ENCODE measurements around the gene IGSF23.

The IGSF23 gene

GRCh38 chr19:44644402-44645016, 31.1 kb downstream of the IGSF23 start:
- peak overlapping the region; percentile 67 to 96 for H3K4me3 ChIP-seq (ENCODE audit: low read depth in 1 of 2, low read length in 2 of 2)
- H3K4me1 ChIP-seq (ENCODE audit: insufficient read depth, low read length) = peaks cover 13% of the 10 kb centered on the region
- no peaks in the 10 kb centered on the region for H3K9me3 ChIP-seq (ENCODE audit: low read length)
- peak overlapping the region; percentile 44 for H3K9ac ChIP-seq (ENCODE audit: low read length)
- H3K36me3 ChIP-seq (ENCODE audit: insufficient read depth, low read length) = peaks cover 6% of the 10 kb centered on the region
- H3K27me3 ChIP-seq (ENCODE audit: control insufficient read depth in 1 of 2, insufficient read depth in 2 of 2, low read length in 2 of 2) = no peaks in the 10 kb centered on the region
- peak overlapping the region; percentile 78 for H3K27ac ChIP-seq (ENCODE audit: low read depth, low read length)

GRCh38 chr19:44645407-44646048, 32.2 kb downstream of the IGSF23 start:
- H3K4me3 ChIP-seq (ENCODE audit: low read depth in 1 of 2, low read length in 2 of 2) = no peak overlapping the region
- peaks cover 15% of the 10 kb centered on the region for H3K36me3 ChIP-seq (ENCODE audit: insufficient read depth, low read length)
- H3K27me3 ChIP-seq (ENCODE audit: control insufficient read depth in 1 of 2, insufficient read depth in 2 of 2, low read length in 2 of 2) = no peaks in the 10 kb centered on the region
- no peaks in the 10 kb centered on the region for H3K9me3 ChIP-seq (ENCODE audit: low read length)
- H3K4me1 ChIP-seq (ENCODE audit: insufficient read depth, low read length) = peaks cover 13% of the 10 kb centered on the region
- no peak overlapping the region for H3K9ac ChIP-seq (ENCODE audit: low read length)
- no peak overlapping the region for H3K27ac ChIP-seq (ENCODE audit: low read depth, low read length)

- Histone ChIP-seq H3K27ac (ENCODE audit: low read depth, low read length) (no peak overlapping the region), H3K4me3 (ENCODE audit: low read depth in 1 of 2, low read length in 2 of 2) (no peak overlapping the region), H3K4me1 (ENCODE audit: insufficient read depth, low read length) (peaks cover 13% of the 10 kb centered on the region)
Observed at GRCh38 chr19:44646049-44646416, 32.7 kb downstream of the IGSF23 start.

GRCh38 chr19:44647144-44647543, 33.8 kb downstream of the IGSF23 start:
- Histone ChIP-seq H3K27me3 (ENCODE audit: control insufficient read depth in 1 of 2, insufficient read depth in 2 of 2, low read length in 2 of 2) (no peaks in the 10 kb centered on the region), H3K4me1 (ENCODE audit: insufficient read depth, low read length) (peaks cover 13% of the 10 kb centered on the region), H3K4me3 (ENCODE audit: low read depth in 1 of 2, low read length in 2 of 2) (no peak overlapping the region), H3K36me3 (ENCODE audit: insufficient read depth, low read length) (peaks cover 28% of the 10 kb centered on the region), H3K9me3 (ENCODE audit: low read length) (no peaks in the 10 kb centered on the region), H3K27ac (ENCODE audit: low read depth, low read length) (no peak overlapping the region), H3K9ac (ENCODE audit: low read length) (no peak overlapping the region)

More at GRCh38 chr19:44646049-44646416, 32.7 kb downstream of the IGSF23 start:
- H3K9ac ChIP-seq (ENCODE audit: low read length) = no peak overlapping the region
- no peaks in the 10 kb centered on the region for H3K27me3 ChIP-seq (ENCODE audit: control insufficient read depth in 1 of 2, insufficient read depth in 2 of 2, low read length in 2 of 2)
- H3K36me3 ChIP-seq (ENCODE audit: insufficient read depth, low read length) = peaks cover 20% of the 10 kb centered on the region
- H3K9me3 ChIP-seq (ENCODE audit: low read length) = no peaks in the 10 kb centered on the region

- H3K27me3 ChIP-seq (ENCODE audit: control insufficient read depth in 1 of 2, insufficient read depth in 2 of 2, low read length in 2 of 2) = no peaks in the 10 kb centered on the region
- no peak overlapping the region for H3K27ac ChIP-seq (ENCODE audit: low read depth, low read length)
- H3K36me3 ChIP-seq (ENCODE audit: insufficient read depth, low read length) = peaks cover 38% of the 10 kb centered on the region
- no peak overlapping the region for H3K4me3 ChIP-seq (ENCODE audit: low read depth in 1 of 2, low read length in 2 of 2)
- no peak overlapping the region for H3K9ac ChIP-seq (ENCODE audit: low read length)
- peaks cover 10% of the 10 kb centered on the region for H3K4me1 ChIP-seq (ENCODE audit: insufficient read depth, low read length)
- H3K9me3 ChIP-seq (ENCODE audit: low read length) = no peaks in the 10 kb centered on the region
Observed at GRCh38 chr19:44648631-44649251, 35.4 kb downstream of the IGSF23 start.

DNA sequence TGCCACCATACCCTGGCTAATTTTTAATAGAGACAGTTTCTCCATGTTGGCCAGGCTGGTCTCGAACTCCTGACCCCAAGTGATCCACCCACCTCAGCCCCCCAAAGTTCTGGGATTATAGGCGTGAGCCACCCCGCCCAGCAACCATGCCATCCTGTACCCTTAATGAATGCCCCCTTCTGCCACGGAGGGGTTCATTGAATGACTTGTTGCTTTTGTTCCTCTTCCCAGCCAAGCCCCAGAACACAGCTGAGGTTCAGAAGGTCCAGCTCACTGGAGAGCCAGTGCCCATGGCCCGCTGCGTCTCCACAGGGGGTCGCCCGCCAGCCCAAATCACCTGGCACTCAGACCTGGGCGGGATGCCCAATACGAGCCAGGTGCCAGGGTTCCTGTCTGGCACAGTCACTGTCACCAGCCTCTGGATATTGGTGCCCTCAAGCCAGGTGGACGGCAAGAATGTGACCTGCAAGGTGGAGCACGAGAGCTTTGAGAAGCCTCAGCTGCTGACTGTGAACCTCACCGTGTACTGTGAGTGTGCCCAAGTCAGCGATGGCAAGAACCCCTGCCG, 36.3 kb downstream of the IGSF23 start:
- H3K4me1 ChIP-seq (ENCODE audit: insufficient read depth, low read length) = peaks cover 10% of the 10 kb centered on the region
- H3K36me3 ChIP-seq (ENCODE audit: insufficient read depth, low read length) = peaks cover 44% of the 10 kb centered on the region
- H3K9ac ChIP-seq (ENCODE audit: low read length) = no peak overlapping the region
- no peaks in the 10 kb centered on the region for H3K9me3 ChIP-seq (ENCODE audit: low read length)
- no peak overlapping the region for H3K27ac ChIP-seq (ENCODE audit: low read depth, low read length)
- no peaks in the 10 kb centered on the region for H3K27me3 ChIP-seq (ENCODE audit: control insufficient read depth in 1 of 2, insufficient read depth in 2 of 2, low read length in 2 of 2)
- no peak overlapping the region for H3K4me3 ChIP-seq (ENCODE audit: low read depth in 1 of 2, low read length in 2 of 2)

GRCh38 chr19:44653343-44653742, 40.0 kb downstream of the IGSF23 start:
- Histone ChIP-seq H3K9ac (ENCODE audit: low read length) (no peak overlapping the region), H3K27me3 (ENCODE audit: control insufficient read depth in 1 of 2, insufficient read depth in 2 of 2, low read length in 2 of 2) (no peaks in the 10 kb centered on the region), H3K36me3 (ENCODE audit: insufficient read depth, low read length) (peaks cover 48% of the 10 kb centered on the region), H3K4me3 (ENCODE audit: low read depth in 1 of 2, low read length in 2 of 2) (no peak overlapping the region), H3K9me3 (ENCODE audit: low read length) (no peaks in the 10 kb centered on the region), H3K27ac (ENCODE audit: low read depth, low read length) (no peak overlapping the region), H3K4me1 (ENCODE audit: insufficient read depth, low read length) (peaks cover 4% of the 10 kb centered on the region)

- H3K9me3 ChIP-seq (ENCODE audit: low read length) = no peaks in the 10 kb centered on the region
- H3K27ac ChIP-seq (ENCODE audit: low read depth, low read length) = no peak overlapping the region
- H3K9ac ChIP-seq (ENCODE audit: low read length) = no peak overlapping the region
- H3K4me1 ChIP-seq (ENCODE audit: insufficient read depth, low read length) = no peaks in the 10 kb centered on the region
- H3K27me3 ChIP-seq (ENCODE audit: control insufficient read depth in 1 of 2, insufficient read depth in 2 of 2, low read length in 2 of 2) = no peaks in the 10 kb centered on the region
- H3K36me3 ChIP-seq (ENCODE audit: insufficient read depth, low read length) = peaks cover 56% of the 10 kb centered on the region
- H3K4me3 ChIP-seq (ENCODE audit: low read depth in 1 of 2, low read length in 2 of 2) = no peak overlapping the region
Observed at GRCh38 chr19:44653977-44654774, 40.8 kb downstream of the IGSF23 start.

DNA sequence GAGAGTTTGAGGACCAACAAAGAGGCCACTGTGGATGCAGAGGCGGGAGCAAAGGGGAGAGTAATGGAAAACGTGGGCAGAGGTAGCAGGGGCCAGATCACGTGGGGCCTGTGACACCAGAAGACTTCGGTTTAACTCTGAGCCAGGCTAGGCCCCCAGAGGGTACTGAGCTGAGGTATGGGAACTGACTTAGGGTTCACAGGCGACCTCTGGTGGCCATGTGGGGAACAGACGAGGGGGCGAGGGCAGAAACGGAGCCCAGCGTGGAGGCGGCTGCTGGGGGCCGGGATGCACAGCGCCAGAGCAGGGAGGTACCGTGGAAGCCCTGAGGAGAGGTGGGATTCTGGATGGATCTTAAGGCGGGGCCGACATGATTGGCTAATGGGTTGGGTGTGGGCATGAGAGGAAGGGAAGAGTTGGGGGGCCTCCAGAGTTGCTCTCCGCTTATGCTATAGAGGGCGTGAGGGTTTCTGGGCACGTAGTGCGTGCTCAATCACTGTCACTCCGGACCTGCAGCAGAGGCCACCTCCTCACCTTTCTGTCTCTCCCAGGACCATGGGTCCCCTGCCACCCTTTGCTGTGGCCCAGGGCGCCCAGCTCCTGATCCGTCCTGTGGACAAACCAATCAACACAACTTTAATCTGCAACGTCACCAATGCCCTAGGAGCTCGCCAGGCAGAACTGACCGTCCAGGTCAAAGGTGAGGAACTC, 44.0 kb downstream of the IGSF23 start:
- H3K9ac ChIP-seq (ENCODE audit: low read length) = no peak overlapping the region
- no peaks in the 10 kb centered on the region for H3K27me3 ChIP-seq (ENCODE audit: control insufficient read depth in 1 of 2, insufficient read depth in 2 of 2, low read length in 2 of 2)
- H3K4me1 ChIP-seq (ENCODE audit: insufficient read depth, low read length) = no peaks in the 10 kb centered on the region
- H3K4me3 ChIP-seq (ENCODE audit: low read depth in 1 of 2, low read length in 2 of 2) = no peak overlapping the region
- peaks cover 60% of the 10 kb centered on the region for H3K36me3 ChIP-seq (ENCODE audit: insufficient read depth, low read length)
- no peaks in the 10 kb centered on the region for H3K9me3 ChIP-seq (ENCODE audit: low read length)
- H3K27ac ChIP-seq (ENCODE audit: low read depth, low read length) = no peak overlapping the region

DNA sequence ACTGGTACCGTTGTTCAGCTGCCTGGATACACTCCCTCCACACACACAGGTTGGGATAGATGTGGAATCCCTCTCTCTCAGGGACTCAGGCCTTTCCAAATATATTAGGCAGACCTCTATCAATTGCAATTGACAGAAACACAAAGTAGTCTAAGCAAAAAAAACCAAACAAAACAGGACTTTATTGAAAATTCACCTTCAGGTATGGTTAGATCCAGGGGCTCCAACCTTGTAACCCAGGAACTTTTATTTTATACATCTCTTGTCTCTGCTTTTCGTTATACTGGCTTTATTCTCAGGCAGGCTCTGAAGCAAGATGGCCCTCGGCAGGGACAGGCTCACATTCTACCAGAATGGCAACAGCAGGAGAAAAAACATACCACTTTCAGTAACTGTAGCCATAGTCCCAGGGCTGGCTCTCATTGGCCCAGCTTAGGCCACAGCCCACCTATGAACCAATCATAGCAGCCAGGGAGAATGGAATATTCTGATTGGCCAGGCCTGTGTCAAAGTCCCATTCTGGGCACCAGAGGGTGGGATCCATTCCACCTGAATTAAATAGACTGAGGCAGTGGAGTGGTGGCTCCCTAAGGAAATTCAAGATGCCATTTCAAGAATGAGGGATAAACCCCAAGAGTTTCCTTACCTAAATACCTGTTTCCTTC, 44.8 kb downstream of the IGSF23 start:
- Histone ChIP-seq H3K4me3 (ENCODE audit: low read depth in 1 of 2, low read length in 2 of 2) (no peak overlapping the region), H3K4me1 (ENCODE audit: insufficient read depth, low read length) (no peaks in the 10 kb centered on the region), H3K27ac (ENCODE audit: low read depth, low read length) (no peak overlapping the region), H3K36me3 (ENCODE audit: insufficient read depth, low read length) (peaks cover 61% of the 10 kb centered on the region), H3K9me3 (ENCODE audit: low read length) (no peaks in the 10 kb centered on the region), H3K27me3 (ENCODE audit: control insufficient read depth in 1 of 2, insufficient read depth in 2 of 2, low read length in 2 of 2) (no peaks in the 10 kb centered on the region), H3K9ac (ENCODE audit: low read length) (no peak overlapping the region)
